Non-pigmented ciliary epithelial cell (primary cell): ENCODE results near the gene DOCK1.
A peak's percentile ranks its signal among the peaks of the same experiment; 100 is the strongest.

ENCODE experiments used
- DNase-seq: peaks from one replicate; pipeline ENCODE4 v3.0.0-alpha.2; 2010; ENCODE audit warnings: low read depth

Gene DOCK1

DNA sequence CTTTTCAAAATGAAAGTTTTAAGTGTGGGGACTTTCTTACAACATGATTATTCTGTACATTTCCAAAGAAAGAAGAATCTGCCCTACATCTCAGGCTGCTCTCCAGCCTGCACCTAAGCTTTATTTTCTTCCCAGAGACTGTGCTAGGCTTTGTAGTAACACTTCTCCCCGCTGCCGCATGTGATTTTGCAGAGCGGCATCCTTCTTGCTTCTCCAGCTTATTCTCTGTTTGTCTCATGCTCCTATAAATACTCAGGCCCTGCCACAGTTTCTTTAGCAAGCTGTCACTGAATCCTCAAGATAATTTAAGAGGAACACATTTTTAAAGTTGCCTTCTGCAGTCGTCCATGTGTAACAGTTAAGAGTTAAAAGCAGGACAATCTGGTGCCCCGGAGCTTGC lies 237.6 kb downstream of the DOCK1 start:
- DNase-seq = no peak

GRCh38 chr10:127145173-127145572 lies 239.9 kb downstream of the DOCK1 start:
- no peak for DNase-seq

DNA sequence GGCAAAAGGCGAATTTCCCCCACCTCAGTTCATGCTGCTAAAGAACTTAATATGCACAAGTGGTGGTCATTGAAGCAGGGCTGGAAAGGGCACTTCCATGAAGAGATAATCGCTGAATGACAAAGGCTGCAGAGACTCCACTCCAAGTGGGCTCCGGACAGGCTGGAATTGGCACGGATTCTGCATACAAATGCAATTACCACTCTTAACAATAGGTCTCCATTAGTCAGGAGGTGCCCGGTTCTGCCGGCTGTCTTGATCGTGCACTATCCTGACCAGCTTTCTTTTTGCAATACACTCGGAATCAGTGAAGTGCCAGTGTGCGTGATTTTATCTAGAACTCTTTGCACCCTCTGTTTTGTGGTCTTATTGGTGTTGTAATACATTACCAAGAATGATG lies 241.4 kb downstream of the DOCK1 start:
- no peak for DNase-seq

- DNase-seq = peak; percentile 73
Measured at GRCh38 chr10:127148066-127148932, 243.1 kb downstream of the DOCK1 start.

DNA sequence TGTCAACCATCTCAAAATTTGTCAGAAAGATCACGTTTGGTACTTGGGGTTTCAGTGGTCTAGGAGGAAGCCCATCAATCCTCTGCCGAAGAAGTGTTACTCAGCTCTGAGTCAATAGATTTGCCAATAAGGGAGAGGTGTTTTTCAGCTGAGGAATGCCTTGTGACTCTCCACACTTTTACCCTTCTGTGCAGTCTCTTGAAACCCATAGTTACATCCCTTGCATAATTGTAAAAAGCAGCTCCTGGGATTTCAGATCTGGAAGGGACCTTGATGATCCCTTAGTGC lies 243.6 kb downstream of the DOCK1 start:
- DNase-seq = no peak

DNA sequence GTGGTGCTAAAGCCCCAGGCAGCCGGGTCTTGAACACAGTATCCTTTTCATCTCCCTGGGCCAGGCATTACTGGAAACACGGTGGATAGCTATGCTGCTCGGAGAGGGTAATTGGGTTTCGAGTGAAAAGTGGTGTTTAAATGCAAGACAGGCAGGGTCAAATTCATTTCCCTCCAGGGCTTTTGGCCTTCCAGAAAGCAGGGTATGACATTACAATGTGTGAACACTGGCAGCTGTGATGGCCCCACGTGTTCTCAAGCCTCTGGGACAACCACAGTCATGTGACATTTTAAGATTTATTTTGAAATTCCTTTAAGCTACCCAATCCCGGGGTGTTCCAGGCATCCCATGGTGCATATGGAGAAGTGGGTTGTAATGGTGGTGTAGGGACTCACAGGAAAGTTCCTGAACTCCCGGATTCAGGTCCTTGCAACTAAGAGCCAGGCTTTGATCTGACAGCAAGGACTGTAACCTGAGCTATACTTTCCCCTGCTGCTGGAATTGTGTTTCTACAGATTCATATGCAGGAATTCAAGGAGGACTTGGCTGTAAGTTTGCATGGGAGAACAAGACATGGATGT lies 244.4 kb downstream of the DOCK1 start:
- DNase-seq = no peak

GRCh38 chr10:127150136-127150535 lies 244.9 kb downstream of the DOCK1 start:
- DNase-seq = no peak

DNA sequence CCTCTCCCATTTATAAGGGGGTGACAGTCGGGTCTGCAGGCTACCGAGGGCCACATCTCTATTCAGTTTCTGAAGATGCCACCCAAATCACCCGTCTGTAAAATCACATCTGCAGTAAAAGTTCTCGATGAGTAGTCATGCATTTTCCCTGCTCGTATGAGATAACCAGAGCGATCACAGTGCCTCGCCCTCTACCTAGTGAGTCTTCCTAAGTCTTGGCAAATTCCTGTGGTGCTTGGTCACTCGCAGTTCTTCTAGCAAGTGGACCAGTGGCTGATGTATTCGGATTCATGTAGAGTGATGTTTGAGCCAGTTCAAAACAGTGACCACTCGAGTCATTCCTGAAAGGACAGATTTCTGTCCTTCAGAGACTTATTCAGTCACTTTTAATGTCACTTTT lies 246.3 kb downstream of the DOCK1 start:
- no peak for DNase-seq

GRCh38 chr10:127151981-127152699 lies 246.9 kb downstream of the DOCK1 start:
- DNase-seq = no peak

DNA sequence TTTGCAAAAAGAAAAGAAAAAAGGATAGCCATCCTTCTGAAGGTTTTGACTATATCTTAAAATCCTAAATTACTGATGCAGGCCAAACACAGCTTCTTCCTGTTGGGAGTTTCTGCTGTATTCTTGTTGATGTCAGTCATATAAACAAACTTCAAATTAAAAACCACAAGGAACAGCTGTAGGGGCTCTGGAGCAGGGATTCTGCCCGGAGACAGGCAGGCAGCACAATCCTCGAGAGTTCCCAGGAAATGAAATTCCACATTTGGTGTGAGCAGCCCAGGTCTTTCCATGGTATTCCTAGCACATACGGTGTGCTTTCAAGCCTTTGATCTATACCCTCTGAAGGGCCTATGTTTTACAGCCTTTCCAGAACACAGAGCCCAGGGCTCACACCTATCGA lies 248.0 kb downstream of the DOCK1 start:
- DNase-seq = no peak

GRCh38 chr10:127154831-127155620 lies 249.8 kb downstream of the DOCK1 start:
- no peak for DNase-seq

GRCh38 chr10:127157089-127157488 lies 251.9 kb downstream of the DOCK1 start:
- no peak for DNase-seq

- no peak for DNase-seq
Measured at GRCh38 chr10:127157506-127158200, 252.4 kb downstream of the DOCK1 start.

GRCh38 chr10:127158662-127159061 lies 253.4 kb downstream of the DOCK1 start:
- DNase-seq = no peak

DNA sequence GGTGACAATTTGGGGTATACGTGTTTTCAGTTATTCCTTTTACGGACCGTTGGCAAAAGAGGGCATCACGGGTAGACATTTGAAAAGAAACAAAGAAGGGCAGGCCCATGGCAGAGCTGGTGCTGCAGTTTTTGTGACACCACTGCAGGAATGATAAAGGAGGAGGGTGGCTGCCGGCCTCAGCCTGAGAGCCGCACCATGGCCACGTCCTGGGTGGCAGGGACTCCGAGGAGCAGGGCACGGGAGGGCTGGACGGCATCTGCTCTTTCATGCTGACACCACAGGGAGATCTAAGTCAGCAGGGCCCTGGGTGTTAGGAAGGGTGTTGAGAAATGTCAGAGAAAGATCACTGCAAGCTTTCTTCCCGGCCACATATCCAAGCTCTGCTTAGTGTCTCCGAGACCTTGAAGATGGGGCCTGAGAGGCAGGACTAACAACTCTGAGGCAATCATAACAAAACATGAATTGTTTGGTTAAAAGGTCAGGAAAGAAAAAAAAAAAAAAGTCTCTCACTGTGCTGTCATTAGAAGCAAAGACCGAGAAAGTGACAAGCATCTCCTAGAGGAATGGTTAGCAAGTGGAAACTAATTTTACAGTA lies 254.5 kb downstream of the DOCK1 start:
- DNase-seq = no peak

- no peak for DNase-seq
Measured at GRCh38 chr10:127161482-127161881, 256.3 kb downstream of the DOCK1 start.

- DNase-seq = no peak
Measured at GRCh38 chr10:127162841-127163240, 257.6 kb downstream of the DOCK1 start.

DNA sequence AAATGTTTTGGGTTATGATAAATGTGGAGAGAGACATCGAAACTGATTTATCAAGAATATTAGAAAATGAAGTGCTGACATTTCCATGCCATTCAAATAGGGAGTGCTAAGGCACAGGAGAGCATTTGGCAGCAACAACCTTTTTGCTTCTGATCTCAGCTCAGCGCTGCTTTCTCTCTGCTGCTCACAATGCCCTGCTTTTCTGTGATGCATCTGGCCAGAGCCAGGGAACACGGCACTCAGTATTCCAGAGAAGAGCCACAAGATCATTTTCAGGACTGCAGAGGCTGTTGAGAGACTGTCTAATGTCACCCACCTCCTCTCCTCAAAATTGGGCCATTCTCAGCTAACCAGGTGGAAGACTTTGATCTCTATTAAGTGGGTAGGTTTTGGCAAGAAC lies 263.0 kb downstream of the DOCK1 start:
- no peak for DNase-seq

GRCh38 chr10:127174866-127175265 lies 269.6 kb downstream of the DOCK1 start:
- DNase-seq = no peak

GRCh38 chr10:127175357-127176110 lies 270.3 kb downstream of the DOCK1 start:
- DNase-seq = no peak

- no peak for DNase-seq
Measured at GRCh38 chr10:127176649-127177048, 271.4 kb downstream of the DOCK1 start.
